K562 (cell line): ENCODE data around the gene TENM3.

ENCODE experiments used
- CBX8 ChIP-seq: fragments of 200-600 bp; sonication (generic); IDR thresholded peaks from 2 replicates; pipeline ENCODE4 v1.6.1; 2012; ENCODE audit warnings: borderline replicate concordance, mixed run types, low read depth, mild to moderate bottlenecking, moderate library complexity, mixed read lengths, low read length, control low read depth, inconsistent platforms; ENCODE audit not compliant: poor library complexity, severe bottlenecking; ENCODE audit errors: extremely low read depth
- ELF4 ChIP-seq: fragments of 450-650 bp; formaldehyde crosslinking; IDR thresholded peaks from 2 replicates; pipeline ENCODE4 v1.4.0; 2022; ENCODE audit warnings: missing genetic modification characterization
- FOXA1 ChIP-seq: fragments of 450-650 bp; IDR thresholded peaks from 2 replicates; pipeline ENCODE4 v1.6.1; 2016; ENCODE audit warnings: mild to moderate bottlenecking, borderline replicate concordance
- NFATC3 ChIP-seq: fragments of 450-650 bp; IDR thresholded peaks from 2 replicates; pipeline ENCODE4 v1.6.1; 2017; ENCODE audit warnings: mild to moderate bottlenecking
- NFXL1 ChIP-seq: fragments of 450-650 bp; formaldehyde crosslinking; IDR thresholded peaks from 2 replicates; pipeline ENCODE4 v1.4.0; 2021; ENCODE audit warnings: mild to moderate bottlenecking
- PHTF2 ChIP-seq: fragments of 250-450 bp; sonication (Bioruptor Pico); IDR thresholded peaks from 2 replicates; pipeline ENCODE4 v1.5.0; 2021; ENCODE audit warnings: mild to moderate bottlenecking
- PRDM10 ChIP-seq: fragments of 450-650 bp; IDR thresholded peaks from 2 replicates; pipeline ENCODE4 v1.6.1; 2018; ENCODE audit not compliant: partially characterized antibody
- RNF2 ChIP-seq: sonication (generic); IDR thresholded peaks from 2 replicates; pipeline ENCODE4 v1.6.1; 2016
- ZNF274 ChIP-seq: IDR thresholded peaks from 2 replicates; pipeline ENCODE4 v1.6.1; 2011; ENCODE audit warnings: low read depth, mild to moderate bottlenecking, low read length, moderate library complexity, borderline replicate concordance
- ZNF589 ChIP-seq: fragments of 200-800 bp; sonication (Bioruptor generic); IDR thresholded peaks from 2 replicates; pipeline ENCODE4 v1.6.1; 2016; ENCODE audit warnings: low read depth, missing genetic modification characterization, missing compliant biosample characterization
- TF ChIP-seq, protein P1 (sequence below): sonication (generic); formaldehyde crosslinking; IDR thresholded peaks from 2 replicates; pipeline ENCODE4 v1.9.0; 2022; ENCODE audit warnings: mild to moderate bottlenecking, missing genetic modification reagents
- TF ChIP-seq, protein P2 (sequence below): IDR thresholded peaks from 3 replicates; pipeline ENCODE4 v1.6.1; 2011; ENCODE audit warnings: borderline replicate concordance, mild to moderate bottlenecking; ENCODE audit not compliant: insufficient read length, insufficient read depth

DNA sequence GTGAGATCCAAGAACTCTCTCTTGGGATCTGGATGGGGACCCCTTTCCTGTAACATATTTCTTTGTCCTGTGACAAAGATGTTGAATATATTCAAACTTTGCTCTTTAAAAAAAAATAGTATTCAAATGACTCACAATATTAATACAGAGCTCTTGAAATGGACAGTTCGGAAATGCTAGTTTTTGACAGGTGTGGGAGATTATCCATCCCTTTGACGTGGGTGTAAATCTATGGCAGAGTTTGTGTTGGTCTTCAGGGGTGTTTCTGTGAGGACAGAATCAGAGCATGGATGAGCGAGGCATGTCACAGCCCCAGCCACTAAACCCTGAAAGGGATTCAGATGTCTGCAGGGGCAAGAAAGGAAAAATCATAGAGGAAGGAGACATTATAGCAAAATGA, 25.8 kb downstream of the TENM3 start:
- TF ChIP-seq PHTF2: no peak
- TF ChIP-seq NFATC3: no peak
- no peak for TF ChIP-seq NFXL1
- TF ChIP-seq, protein P1, sequence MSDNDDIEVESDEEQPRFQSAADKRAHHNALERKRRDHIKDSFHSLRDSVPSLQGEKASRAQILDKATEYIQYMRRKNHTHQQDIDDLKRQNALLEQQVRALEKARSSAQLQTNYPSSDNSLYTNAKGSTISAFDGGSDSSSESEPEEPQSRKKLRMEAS (CRISPR knock-in tag): no peak
- TF ChIP-seq ZNF589 (CRISPR knock-in tag): no peak
- TF ChIP-seq ELF4 (CRISPR knock-in tag): no peak
- TF ChIP-seq RNF2: no peak
- TF ChIP-seq CBX8: no peak
- TF ChIP-seq PRDM10: no peak
- TF ChIP-seq, protein P2, sequence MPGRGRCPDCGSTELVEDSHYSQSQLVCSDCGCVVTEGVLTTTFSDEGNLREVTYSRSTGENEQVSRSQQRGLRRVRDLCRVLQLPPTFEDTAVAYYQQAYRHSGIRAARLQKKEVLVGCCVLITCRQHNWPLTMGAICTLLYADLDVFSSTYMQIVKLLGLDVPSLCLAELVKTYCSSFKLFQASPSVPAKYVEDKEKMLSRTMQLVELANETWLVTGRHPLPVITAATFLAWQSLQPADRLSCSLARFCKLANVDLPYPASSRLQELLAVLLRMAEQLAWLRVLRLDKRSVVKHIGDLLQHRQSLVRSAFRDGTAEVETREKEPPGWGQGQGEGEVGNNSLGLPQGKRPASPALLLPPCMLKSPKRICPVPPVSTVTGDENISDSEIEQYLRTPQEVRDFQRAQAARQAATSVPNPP: no peak
- TF ChIP-seq ZNF274: no peak
- no peak for TF ChIP-seq FOXA1
